ENCODE measurements around the gene SPPL2B.
A peak's percentile ranks its signal among the peaks of the same experiment; 100 is the strongest.
"Not testable (repeated sequence)": the region's sequence is repeated elsewhere in the genome, so short reads cannot be mapped to it uniquely, and the experiment has no call there.

SPPL2B gene

DNA sequence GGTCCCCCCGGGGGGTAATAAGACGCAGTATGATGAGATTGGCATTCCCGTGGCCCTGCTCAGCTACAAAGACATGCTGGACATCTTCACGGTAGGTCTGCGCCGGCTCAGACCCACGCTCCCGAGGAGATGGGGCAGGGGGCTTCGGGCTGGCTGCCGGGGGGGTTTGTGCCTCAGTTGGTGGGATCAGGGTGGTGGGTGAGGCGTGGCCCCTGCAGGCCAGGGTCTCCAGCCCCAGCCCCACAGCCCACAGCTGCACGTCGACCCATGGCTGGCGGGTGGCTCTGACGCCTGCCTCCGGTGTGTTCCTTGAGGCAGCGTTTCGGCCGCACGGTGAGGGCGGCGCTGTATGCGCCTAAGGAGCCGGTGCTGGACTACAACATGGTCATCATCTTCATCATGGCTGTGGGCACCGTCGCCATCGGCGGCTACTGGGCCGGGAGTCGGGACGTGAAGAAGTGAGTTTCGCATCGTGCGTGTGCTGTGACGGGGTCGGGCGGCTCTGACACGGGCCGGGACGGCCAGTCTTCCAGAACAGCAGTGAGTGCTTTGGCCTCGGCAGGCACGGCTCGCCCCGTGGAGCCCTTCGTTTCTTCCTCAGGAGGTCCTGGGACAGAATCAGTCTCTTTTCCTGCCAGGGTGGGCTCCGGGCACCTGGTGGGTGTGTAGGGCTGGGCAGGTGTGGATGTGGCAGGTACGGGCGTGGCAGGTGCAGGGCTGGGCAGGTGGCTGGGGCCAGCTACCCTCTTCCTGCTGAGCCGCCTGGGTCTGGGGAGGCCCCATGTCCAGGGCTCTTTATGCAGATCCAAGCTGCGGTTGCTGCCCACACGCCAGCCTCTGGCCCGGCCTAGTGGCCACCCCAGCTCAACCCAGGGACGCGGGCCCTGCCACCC is 10.5 kb downstream of the SPPL2B start:
- DNase-seq, result no peak

DNA sequence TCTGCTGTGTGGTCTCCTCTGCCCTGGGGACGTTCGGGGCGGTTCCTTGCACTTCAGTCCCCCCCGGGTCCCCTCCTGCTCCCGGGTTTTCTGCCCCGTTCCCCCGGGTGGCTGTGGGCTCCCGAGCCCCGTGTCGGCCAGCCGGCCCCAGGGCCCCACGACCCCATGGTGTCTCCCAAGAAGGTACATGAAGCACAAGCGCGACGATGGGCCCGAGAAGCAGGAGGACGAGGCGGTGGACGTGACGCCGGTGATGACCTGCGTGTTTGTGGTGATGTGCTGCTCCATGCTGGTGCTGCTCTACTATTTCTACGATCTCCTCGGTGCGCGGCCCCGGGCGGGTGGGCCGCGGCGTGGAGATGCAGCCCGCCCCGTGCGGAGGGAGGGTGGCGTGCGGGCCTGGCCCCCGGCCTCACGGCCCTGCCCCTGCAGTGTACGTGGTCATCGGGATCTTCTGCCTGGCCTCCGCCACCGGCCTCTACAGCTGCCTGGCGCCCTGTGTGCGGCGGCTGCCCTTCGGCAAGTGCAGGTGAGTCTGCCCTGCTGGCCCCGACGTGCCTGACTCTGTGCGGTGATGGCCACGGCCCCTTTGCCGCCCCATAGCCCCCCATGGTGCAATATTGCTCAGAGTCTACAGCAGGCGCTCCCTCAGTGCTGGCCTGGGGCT is 11.3 kb downstream of the SPPL2B start:
- no peak for DNase-seq

DNA sequence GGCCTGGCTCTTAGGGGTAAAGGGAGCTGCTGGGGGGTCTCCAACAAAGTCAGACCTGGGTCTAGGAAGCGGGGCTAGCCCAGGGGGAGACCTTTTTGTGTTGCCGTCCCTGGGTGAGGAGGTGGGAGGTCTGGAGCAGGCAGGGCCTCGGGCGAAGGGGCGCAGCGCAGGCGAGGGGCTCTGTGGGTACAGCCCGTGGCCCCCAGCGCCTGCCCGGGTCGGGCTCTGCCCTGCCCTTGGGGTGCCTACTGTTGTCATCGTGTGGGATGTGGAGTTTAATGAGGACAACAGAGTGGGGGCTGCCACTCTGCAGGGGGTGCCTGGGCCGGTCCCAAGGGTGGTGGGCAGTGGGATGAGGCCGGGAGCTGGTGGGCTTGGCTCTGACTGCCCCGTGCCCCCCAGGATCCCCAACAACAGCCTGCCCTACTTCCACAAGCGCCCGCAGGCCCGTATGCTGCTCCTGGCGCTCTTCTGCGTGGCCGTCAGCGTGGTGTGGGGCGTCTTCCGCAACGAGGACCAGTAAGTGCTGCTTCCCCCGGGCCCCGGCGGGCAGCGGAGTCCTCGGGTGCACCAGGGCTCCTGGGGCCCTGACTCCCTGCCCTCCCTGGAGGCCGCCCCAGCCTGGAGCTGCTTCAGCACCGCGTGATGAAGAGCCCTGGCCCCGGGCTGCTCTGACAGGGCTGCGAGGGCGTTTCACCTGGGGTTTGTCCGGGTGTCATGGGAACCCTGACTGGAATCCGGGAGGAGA is 12.2 kb downstream of the SPPL2B start:
- no peak for DNase-seq

DNA sequence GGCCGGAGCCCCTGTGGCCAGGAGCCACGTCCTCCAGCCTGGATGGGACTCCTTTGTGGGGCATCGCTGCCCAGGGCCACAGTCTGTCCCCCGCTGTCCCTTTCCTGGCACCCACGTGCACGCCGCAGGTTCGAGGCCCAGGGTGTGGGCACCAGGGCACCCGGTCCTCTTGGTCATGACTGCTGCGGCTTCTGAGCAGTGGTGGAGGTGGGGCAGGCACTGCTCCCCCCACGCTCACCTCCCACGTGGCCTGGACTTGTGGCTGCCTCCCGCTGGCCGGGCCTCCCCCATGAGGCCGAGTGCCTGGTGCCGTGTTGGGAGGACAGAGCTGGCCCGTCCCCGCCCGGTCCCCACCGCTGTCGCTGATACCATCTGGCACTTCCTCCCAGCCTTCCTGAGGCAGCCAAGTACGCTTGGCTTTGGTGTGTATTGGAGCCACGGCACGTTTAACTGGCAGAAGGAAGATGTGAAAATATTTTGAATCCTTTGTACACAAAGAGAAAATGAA is 12.8 kb downstream of the SPPL2B start:
- no peak for DNase-seq

DNA sequence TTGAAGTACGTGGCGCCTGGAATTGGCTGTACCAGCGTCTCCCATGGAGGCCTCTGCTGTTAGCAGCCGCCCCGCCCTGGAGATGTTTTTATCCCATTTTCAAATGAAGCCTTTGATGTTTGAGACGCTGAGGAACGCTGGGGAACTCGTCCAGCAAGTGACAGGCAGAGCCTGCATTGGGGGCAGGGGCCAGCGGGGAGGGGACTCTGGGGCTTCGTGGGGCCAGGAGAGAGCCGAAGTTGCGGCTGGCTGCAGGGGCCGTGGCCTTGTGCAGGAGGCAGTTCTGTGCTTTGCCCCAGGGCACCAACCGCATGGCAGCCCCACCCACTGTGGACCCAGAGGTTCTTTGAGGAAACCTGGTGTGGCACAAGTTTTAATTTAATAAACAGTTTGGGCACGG is 13.5 kb downstream of the SPPL2B start:
- no peak for DNase-seq

DNA sequence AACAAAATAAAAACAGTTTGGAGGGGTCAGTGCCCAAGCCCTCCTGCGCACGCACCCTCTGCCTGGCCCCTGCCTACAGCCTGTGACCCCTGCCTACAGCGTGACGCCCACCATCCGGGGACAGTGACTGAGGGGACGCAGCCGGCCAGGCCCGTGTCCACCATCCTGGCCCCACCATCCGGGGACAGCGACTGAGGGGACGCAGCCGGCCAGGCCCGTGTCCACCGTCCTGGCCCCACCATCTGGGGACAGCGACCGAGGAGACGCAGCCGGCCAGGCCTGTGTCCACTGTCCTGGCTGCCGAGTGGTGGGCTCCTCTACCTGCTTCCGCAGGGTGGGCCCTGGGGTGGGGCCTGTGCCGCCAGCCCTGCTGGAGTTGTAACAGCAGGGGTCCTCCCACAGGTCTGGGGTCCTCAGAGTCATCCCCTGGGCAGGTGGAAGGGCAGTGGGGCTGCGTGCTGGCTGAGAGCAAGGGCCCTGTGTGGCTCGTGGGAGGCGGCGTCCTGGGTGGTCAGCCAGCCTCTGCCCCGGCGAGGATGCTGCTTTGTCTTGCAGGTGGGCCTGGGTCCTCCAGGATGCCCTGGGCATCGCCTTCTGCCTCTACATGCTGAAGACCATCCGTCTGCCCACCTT is 14.3 kb downstream of the SPPL2B start:
- no peak for DNase-seq

DNA sequence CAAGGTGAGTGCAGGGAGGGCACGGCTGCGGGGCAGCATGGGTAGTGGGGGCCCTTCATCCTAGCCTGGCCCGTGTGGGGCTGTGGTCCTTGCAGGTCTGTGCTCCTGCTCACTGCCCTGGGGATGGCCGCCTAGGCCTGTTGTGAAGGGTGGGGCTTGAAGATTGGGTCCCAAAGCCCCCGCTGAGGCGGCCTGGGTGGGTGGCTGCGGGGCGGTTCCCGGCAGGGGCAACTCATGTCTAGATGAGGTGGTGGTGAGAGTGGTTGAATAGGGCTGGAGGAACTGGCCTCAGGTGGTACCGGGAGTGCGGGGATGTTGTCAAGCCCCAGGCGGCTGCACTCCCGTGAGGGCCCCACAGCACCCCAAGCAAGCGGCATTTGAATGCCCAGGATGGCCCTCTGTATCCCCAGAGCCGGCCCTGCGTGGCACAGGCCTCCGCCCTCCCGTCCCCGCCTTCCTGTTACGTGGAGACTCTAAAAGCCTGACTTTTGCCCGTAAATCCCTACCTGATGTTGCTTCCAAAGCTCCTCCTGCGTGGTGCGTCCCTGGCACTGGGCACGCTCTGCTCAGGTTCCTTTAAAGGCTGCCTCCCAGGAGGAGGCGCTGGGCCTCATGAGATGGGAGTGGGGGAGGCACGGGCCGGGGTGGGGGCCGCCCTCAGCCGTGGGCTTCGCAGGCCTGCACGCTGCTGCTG is 15.0 kb downstream of the SPPL2B start:
- no peak for DNase-seq

DNA sequence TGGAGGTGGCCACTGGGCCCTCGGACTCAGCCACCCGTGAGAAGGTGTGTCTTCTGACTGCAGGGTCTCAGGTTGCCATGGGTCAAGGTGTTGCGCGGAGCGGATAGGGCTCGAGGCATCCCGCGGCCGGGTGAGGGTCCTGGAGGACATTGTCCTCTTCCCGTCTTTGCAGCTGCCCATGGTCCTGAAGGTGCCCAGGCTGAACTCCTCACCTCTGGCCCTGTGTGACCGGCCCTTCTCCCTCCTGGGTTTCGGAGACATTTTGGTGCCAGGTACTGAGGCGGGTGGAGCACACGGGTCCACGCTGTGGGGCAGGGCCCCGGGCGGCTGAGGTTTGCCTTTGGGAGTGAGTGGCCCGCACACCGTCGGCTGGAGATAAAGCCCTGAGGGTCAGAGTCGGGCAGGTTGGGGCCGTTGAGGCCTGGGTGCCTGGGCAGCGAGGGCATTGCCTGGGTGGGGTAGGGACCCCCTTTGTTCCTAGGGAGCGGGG is 15.9 kb downstream of the SPPL2B start:
- DNase-seq, result no peak

DNA sequence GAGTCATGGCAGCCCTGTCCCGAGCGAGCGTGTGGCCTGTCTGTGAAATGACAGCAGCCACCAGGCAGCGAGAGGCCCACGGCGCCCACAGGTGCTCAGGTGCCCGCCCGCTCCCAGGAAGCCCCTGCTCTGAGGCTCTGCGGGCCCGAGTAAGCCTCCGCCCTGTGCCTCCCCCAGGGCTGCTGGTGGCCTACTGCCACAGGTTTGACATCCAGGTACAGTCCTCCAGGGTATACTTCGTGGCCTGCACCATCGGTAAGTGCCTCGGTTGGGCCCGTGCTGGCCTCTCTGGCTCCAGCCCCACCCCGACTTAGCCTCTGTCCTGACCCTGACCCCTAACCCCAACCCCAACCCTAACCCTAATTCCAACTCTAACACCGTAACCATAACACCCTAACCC is 16.6 kb downstream of the SPPL2B start:
- DNase-seq, result peak; percentile 7

DNA sequence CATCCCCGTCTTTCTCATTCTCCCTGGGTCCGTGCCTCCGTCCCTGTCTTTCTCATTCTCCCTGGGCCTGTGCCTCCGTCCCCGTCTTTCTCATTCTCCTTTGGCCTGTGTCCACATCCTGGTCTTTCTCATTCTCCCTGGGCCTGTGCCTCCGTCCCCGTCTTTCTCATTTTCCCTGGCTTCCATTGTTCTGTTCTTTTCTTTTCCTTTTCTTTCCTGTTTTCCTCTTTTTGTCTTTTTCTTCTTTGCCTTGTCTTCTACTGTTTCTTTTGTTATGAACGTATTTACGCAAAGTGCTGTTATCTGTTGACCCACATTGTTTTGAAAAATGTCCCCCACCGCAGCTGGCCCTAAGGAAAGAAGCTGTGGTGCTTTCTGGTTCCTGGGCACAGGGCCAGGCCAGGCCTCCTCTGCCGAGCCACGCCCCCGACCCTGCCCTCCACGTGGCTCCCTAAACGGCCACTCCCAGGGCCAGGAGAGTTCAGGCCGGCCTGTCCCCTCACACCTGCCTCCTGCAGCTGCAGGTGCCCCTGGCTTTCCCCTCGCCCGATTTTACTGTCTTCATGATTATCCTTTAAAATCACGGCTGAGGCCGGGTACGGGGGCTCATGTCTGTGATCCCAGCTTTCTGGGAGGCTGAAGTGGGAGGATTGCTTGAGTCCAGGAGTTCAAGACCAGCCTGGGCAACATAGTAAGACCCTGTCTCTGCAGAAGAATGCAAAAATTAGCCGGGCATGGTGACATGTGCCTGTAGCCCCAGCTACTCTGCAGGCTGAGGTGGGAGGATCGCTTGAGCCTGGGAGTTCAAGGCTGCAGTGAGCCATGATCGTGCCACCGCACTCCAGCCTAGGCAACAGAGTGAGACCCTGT is 17.5 kb downstream of the SPPL2B start:
- no peak for DNase-seq

DNA sequence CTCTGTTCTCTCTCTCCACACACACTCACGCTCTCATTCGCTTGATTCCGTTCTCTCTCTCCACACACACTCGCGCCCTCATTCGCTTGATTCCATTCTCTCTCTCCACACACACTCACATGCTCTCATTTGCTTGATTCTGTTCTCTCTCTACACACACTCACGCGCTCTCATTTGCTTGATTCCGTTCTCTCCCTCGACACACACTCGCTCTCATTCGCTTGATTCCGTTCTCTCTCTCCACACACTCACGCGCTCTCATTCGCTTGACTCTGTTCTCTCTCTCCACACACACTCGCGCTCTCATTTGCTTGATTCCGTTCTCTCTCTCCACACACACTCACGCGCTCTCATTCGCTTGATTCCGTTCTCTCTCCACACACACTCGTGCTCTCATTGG is 21.3 kb downstream of the SPPL2B start:
- DNase-seq, result not testable (repeated sequence)

DNA sequence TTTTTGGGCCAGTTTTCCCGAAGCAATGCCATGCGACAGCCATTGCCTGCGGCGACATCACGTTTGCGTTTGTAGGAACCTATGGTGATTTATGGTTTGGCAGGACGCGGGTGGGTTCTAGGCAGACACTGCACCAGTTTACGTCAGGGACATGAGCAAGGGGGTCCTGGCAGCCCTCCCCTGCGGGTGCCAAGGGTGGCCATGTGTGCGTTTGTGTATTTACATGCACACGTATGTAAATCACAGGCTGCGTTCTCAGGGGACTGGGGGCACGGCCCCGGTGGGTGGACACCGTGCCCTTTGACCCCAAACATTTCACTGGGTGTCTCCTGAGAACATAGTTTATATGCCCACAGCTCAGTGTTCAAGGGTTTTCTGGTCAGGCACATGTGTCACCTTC is 22.2 kb downstream of the SPPL2B start:
- no peak for DNase-seq

DNA sequence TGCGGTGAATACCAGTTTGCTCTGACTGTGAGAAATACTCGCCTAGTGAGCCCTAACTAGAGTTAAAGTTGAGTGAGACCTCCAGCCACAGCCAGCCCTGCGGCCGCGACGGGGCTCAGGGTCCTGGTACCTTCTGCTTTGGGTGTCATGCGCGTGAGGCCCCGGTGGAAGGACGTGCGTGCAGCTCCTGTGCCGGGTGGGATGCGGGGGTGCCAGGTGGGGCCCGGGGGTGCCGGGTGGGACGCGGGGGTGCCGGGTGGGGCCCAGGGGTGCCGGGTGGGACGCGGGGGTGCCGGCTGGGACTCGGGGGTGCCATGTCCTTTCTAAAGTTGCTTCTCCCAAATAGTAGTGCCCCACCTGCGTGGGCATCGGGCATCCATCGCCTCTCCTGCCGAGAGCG is 23.1 kb downstream of the SPPL2B start:
- DNase-seq, result no peak

DNA sequence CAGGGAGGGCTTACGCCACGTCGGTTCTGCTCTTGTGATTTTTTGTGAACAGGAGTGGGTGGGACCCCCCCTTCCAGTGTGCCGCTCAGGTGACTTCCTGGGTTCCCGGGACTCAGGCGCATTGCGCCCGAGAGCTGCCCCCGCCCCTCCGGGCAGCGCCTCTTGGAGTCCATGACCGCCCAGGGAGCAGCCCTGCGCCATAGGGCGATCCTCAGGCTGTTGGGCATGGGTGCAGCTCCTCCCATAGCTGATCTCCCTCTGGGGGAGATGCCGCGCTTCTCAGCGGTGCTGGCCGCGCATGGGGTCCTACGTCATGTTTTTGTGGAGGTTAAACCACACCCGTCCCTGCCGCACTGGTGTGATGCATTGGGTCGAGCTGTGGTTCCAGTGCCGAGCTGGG is 23.6 kb downstream of the SPPL2B start:
- DNase-seq, result no peak

DNA sequence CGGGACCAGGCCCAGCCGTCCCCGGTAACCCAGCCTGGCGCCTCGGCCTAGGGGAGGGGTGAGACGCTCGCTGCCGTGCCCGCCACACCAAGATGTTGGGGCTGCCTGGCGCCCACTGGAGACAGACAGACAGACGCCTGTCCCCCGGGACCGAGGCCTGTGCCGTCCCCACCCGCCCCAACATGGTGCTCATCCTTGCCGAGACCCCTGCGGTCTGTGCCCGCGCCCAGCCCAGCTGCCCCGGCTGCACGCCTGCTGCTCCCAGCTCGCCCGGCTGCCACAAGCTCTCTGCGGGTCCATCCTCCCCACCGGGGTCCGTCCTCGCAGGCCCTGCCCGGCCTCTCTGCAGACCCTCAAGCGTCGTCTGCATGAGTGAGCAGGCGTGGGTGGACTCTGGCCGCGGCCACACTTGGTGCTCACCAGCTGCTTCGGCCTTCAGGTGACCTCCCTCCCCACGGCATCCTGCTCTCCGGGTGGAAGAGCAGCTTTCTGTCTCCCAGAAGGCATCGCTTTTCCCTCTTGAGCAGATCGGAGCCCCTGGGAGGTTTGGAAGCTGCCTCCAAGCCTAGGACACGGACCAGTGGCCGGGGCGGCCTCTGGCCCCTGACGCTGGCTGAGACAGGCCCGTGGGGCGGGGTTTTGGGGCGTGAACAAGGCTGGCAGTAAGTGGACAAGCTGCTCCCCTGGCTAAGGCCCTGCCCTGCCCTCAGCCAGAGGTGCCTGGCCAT is 24.8 kb downstream of the SPPL2B start:
- DNase-seq, result no peak

DNA sequence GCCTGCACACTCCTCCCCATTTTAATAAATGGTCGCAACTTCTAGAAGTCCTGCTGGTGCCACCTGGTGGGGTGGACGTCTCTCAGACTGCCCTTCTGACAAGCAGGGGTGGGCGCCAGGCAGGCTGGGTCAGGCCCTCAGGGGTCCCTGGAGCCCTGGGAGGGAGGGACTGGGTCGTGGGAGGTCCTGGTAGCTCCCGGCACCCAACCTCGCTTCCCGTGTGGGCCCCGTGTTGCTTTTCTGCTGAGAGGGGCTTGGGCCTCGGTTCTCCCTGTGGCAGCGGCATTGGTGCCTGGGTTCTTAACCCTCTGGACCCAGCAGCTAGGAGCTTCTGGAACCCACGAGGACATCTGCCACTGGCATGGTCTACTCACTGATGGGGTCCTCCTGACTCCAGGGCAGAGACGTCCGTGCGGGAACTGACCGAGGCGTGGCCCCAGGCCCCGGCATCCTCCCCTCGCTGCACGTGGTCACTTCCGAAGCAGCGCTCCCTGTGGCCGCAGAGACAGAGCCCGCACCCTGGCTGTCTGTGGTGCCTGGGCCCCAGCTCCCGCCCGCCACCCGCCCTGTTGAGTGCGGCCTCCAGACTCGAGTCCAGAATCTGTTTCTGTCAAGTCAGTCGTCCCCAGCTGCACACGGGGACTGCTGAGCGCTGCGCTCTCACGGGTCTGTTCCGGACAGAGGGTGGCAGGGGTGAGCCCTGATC is 25.6 kb downstream of the SPPL2B start:
- DNase-seq, result no peak

DNA sequence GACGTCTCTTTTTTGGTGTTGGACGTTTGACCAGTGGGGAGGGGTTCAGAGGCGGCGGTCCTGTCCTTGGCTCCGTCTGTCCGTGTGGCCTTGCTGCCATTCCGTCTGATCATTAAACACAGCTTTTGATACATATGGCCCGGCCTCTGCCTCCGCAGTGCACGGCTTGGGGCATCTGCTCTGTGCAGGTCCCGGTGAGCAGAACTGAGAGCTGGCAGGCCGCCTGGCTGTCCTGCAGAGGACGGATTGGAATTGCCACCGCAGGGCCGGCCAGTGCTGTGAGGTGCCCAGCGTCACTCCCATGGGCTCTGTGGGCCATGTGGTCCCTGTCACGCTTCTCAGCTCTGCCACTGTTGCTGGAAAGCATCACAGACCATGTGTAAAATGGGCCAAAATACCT is 26.2 kb downstream of the SPPL2B start:
- DNase-seq, result no peak

DNA sequence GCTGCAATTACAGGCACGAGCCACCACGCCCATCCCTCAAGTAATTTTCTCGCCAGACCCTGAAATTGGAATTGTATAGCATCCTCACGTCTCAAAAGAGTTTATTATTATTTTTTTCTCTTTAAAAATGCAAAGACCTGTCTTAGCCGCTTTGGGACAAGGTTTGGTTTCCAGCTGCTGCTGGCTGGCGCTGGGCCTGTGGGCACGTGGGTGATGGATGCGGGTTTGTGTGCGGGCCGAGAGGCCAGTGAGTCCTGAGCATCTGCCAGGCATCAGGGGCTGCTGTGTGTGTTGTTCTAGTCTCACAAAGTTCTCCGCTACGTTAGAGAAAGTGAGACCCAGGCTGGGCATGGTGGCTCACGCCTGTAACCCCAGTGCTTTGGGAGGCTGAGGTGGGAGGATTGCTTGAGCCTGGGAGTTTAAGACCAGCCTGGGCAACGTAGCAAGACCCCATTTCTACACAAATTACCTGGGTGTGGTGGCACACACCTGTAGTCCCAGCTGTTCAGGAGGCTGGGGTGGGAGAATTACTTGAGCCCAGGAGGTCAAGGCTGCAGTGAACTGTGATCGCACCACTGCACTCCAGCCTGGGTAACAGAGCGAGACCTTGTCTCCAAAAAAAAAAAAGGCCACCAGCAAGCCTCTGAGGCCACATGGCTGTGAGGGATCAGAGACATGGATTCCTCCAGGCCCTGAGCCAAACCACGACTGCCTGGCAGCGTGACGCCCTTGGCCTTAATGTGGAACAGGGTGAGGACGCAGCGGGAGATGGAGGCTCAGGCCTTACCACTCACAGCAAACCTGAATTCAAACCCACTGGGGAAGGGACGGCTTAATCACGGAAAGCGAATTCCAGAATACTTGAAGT is 26.9 kb downstream of the SPPL2B start:
- no peak for DNase-seq

Measured in activated naive CD4-positive, alpha-beta T cell treated with anti-CD3 and anti-CD28 coated beads, Interleukin-2, amount 50 U/mL, for 16 hours (primary cell).